ENCODE results near the gene HYLS1. TPM values are rescaled to one million over a fixed set of nuclear protein-coding genes. Genes with fewer than 3 reads are reported as not detected.
"Not testable (repeated sequence)": the region's sequence is repeated elsewhere in the genome, so short reads cannot be mapped to it uniquely, and the experiment has no call there.

HYLS1 gene, protein sequence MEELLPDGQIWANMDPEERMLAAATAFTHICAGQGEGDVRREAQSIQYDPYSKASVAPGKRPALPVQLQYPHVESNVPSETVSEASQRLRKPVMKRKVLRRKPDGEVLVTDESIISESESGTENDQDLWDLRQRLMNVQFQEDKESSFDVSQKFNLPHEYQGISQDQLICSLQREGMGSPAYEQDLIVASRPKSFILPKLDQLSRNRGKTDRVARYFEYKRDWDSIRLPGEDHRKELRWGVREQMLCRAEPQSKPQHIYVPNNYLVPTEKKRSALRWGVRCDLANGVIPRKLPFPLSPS
- 4.1 TPM for total RNA-seq

DNA sequence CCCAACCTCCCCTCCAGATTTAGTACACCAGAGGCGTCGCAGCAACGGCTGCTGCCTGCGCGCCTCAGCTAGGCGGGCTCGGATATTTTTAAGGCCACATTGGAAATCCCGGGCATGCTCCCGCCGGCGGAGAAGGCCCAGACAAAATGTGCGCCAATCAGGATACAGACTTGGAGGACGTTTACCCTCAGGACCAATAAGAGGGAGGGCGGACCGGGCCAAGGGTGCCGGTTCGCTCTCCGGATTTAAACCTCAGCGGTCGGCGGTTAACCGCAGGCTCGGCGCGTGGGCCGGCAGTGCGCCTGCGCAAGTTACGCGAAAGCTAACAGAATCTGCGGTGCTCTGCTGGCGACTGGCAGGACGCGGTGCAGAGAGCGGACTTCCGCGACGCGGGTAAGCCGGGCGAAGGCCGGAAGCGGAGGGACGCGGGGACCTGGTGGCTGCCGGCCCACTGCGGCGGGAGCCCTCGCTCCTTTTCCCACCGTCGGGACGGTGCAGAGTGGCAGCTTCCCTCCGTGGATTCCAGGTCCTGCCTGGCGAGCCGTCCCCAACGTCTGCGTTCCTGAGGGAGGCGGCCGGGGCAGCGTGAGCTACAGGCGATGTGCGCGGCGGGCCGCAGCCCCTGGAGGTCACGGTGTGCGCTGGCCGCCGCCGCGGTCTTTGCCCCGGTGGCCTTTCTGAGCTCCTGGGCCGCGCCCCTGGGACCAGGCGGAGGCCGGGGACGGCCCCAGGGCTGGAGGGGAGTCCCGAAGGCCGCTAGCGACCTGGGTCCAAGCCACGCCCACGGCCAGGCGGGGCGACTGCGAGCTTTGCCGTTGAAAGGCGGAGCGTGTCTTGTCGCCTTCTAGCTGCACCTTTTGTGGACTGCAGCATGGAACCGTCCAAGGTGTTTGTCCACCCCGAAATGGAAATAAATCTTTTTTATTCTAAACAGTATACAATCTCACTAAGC, at the start of gene HYLS1:
TSS of gene HYLS1 (plus strand) at position 296 of the 952 bp plus-strand sequence. CDS start 11,701 bp downstream, outside the sequence.
- peak; percentile 99 for ATAC-seq
- peak; percentile 95 for DNase-seq (ENCODE audit: low spot score)
- intact Hi-C loops (cut with DNase I), result loop anchor here (10.0 kb wide), 1 partner anchor 933 kb away; the partner anchor contains the start of gene CCDC15

DNA sequence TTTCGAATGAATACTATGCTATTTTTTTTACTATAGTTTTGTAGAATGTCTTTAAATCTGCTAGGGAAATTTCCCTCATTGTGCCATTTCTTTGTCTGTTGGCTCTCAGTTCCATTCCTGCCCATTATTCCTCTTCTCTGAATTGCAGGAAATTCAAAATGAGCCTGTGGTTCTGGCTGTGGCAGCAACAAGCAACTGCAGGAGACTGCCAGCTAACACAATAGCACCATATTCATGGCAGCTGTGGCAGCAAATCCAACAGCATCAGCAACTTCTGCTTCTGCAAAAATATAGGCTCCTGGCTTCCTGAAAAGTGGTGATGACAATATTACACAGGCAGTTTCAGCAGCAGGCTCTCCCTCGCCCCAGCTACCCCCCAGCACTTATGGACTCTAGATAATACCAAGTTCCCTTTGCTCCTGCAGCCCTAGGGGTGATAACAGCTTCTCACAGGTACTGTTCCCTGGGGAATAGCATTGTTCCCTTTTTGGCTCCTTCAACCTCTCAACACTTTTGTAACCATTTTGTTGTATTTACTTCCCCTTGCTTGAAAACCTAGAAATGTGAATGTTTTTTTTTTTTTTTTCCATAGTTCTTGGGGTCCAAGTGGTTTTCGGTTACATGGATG, 45.0 kb upstream of the HYLS1 start:
- intact Hi-C loops (cut with DNase I), result no loop called here
- DNase-seq (ENCODE audit: low spot score), result no peak
- no peak for ATAC-seq

DNA sequence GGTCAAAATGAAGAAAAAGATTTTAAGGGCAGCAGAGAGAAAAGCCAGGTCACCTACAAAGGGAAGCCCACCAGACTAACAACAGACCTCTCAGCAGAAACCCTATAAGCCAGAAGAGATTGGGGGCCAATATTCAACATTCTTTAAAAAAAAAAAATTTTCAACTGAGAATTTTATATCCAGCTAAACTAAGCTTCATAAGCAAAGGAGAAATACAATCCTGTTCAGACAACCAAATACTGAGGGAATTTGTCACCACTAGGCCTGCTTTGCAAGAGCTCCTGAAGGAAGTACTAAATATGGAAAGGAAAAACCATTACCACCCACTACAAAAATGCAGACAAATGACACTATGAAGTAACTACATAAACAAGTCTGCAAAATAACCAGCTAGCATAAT, 41.3 kb upstream of the HYLS1 start:
- intact Hi-C loops (cut with DNase I), result no loop called here
- DNase-seq (ENCODE audit: low spot score) (no peak), ATAC-seq (no peak)

DNA sequence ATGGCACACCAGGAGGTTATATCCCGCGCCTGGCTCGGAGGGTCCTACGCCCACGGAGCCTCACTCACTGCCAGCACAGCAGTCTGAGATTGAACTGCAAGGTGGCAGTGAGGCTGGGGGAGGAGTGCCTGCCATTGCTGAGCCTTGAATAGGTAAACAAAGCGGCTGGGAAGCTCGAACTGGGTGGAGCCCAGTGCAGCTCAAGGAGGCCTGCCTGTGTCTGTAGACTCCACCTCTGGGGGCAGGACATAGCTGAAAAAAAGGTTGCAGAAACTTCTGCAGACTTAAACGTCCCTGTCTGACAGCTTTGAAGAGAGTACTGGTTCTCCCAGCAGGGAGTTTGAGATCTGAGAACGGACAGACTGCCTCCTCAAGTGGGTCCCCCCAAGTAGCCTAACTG, 29.8 kb upstream of the HYLS1 start:
- DNase-seq (ENCODE audit: low spot score); intact Hi-C loops (cut with DNase I); ATAC-seq: not testable (repeated sequence)

DNA sequence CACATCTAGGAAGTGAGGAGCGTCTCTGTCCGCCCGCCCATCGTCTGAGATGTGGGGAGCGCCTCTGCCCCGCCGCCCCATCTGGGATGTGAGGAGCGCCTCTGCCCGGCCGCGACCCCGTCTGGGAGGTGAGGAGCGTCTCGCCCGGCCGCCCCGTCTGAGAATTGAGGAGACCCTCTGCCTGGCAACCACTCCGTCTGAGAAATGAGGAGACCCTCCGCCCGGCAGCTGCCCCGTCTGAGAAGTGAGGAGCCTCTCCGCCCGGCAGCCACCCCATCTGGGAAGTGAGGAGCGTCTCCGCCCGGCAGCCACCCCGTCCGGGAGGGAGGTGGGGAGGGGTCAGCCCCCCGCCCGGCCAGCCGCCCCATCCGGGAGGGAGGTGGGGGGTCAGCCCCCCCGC, 24.7 kb upstream of the HYLS1 start:
- ATAC-seq; intact Hi-C loops (cut with DNase I); DNase-seq (ENCODE audit: low spot score): not testable (repeated sequence)

DNA sequence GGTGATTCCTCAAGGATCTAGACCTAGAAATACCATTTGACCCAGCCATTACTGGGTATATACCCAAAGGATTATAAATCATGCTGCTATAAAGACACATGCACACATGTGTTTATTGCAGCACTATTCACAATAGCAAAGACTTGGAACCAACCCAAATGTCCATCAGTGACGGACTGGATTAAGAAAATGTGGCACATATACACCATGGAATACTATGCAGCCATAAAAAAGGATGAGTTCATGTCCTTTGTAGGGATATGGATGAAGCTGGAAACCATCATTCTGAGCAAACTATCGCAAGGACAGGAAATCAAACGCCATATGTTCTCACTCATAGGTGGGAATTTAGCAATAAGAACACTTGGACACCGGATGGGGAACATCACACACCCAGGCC, 22.1 kb upstream of the HYLS1 start:
- ATAC-seq; DNase-seq (ENCODE audit: low spot score); intact Hi-C loops (cut with DNase I): not testable (repeated sequence)

DNA sequence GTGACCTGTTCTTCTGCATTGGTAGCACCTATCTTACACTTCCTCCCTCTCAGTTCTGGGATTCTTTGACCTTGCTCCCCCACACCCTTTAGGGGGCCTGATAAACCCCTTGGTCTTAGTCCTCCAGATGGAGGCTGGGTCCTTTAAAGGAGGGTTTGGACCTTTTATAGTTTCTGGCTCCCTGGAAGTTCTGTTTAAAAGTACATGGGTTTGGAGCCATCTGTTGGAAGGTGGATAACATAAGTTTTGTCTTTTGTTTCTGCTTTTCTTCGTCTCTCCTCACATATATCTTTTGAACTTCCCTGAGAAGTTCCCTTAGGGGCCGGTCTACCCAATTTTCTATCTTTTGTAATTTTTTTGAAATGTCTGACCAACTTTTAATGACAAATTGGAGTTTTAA, 17.9 kb upstream of the HYLS1 start:
- DNase-seq (ENCODE audit: low spot score), result no peak
- no peak for ATAC-seq
- intact Hi-C loops (cut with DNase I), result no loop called here

DNA sequence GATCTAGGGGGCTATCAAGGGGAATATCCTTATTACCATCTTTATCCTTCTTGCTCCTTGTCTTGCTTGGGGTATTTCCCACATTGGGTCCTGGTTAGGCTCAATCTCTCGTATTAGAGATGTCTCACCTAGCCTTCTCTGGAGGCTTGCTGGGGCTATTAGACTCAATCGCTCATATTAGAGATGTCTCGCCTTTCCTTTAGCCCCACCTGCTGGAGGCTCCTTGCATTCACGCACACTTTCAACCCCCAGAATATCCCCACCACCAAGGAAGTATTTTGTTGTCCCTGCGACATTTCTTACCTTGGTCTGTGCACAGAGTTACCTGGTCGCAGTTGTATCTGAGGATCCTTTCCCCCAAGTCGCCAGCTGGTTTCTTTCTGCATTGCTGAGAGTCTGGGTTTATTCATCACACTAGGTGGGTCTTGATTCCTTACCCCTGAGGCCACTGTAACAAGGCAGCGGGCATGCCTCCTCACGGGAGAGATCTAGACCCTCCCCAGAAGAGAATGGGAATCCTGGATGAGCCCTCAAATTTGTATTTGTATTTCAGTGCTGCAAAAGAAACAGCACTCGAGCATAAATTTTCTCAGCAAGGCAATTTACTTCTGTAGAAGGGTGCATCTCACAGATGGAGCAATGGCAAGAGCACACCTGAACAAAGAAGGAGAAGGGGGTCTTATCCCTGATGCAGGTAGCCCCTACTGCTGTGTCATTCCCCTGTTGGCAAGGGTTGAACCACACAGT, 15.9 kb upstream of the HYLS1 start:
- intact Hi-C loops (cut with DNase I), result no loop called here
- no peak for DNase-seq (ENCODE audit: low spot score)
- no peak for ATAC-seq

DNA sequence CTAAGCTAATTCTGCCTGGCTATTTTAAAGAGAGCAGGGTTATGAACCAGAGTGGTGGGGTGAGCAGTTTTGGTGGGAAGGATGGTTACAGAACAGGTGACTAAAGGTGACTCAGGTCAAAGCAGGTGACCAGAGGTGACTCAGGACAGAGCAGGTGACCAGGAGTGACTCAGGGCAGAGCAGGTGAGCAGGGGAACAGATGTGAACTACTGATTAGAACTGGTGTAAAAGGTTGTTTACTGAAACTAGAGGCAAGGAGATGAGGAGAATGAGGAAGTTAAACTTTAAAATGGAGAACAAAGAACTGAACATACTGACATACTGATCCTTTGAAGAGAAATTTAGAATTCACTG, 15.4 kb upstream of the HYLS1 start:
- intact Hi-C loops (cut with DNase I), result no loop called here
- DNase-seq (ENCODE audit: low spot score), result no peak
- ATAC-seq, result no peak

DNA sequence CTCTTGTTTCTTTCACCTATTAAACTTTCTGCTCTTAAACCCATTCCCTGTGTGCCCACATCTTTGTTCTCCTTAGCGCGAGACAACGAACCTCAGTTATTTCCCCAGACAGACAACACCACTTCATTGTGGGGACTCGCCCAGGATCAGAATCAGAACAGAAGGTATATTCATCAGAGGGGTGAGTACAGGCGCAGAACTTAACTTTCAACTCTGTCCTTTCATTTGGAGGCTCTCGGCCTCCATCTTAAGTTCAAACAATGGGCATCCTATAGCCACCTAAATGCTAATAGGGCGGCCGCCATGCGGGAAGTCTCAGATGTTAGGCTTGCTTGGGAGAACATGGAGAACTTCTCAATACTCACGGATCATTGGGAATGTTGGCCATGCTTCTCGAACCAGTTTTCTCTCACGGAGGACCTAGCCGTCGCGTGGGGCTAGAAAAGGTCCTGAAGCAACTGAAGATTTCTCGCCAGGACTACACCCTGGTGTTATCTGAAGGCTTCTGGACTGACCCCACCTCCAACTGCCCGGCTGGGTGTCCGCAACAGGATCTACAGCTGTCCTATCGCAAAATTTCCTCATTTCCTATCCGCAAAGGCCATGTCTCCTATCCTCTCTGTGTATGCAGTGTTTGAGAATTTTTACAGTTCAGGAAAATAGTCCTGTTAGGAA, 13.4 kb upstream of the HYLS1 start:
- intact Hi-C loops (cut with DNase I), result no loop called here
- ATAC-seq (peak; percentile 10), DNase-seq (ENCODE audit: low spot score) (no peak)

DNA sequence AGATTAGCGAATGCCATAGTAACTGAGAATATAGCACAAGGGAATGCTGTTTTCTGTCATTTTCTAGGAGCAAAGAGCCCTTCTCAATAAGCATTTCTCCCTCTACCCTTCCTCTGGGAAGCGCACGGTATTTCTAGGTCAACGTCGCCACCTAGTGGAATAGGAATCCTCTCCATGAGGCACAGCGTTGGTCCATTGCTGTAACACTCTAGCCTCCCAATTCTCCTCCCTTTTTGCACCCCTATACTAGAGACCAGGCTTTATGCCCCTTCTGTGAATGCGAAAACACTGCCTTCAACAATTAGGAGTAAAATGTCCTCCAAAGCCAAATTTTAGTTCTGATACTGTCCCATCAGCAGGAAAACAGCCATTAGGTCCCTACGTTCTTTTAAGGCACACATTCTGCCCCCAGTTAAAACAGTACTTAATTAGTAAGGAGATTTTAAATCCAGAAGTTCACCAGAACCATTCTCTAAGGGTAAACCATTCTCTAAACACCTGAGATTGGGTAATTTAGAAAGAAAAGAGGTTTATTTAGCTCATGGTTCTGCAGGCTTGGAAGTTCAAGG, 12.8 kb upstream of the HYLS1 start:
- intact Hi-C loops (cut with DNase I), result no loop called here

DNA sequence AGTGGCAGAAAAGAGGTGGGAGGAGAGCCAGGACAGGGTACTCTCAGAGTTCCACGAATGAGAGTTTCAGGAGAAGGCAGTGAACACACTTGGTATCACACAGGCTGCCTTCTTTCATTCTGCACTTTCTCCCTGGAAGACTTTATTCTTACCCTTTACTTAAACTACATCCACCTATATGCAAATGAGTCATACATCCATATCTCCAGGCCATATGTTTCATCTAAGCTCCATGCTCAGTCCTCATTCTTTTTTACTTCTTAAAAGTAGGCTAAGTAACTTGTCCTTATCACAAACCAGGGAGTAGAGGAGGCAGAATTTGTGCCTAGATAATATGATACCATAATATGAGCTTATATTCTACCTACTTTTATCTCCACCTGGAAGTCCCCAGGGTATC, 6.2 kb upstream of the HYLS1 start:
- ATAC-seq (no peak), DNase-seq (ENCODE audit: low spot score) (no peak)
- intact Hi-C loops (cut with DNase I), result loop anchor here (10.0 kb wide), 1 partner anchor 926 kb away; the partner anchor contains the start of gene CCDC15

More for the DNA sequence above, 12.8 kb upstream of the HYLS1 start:
- peak; percentile 68 for DNase-seq (ENCODE audit: low spot score)
- peak; percentile 87 for ATAC-seq

DNA sequence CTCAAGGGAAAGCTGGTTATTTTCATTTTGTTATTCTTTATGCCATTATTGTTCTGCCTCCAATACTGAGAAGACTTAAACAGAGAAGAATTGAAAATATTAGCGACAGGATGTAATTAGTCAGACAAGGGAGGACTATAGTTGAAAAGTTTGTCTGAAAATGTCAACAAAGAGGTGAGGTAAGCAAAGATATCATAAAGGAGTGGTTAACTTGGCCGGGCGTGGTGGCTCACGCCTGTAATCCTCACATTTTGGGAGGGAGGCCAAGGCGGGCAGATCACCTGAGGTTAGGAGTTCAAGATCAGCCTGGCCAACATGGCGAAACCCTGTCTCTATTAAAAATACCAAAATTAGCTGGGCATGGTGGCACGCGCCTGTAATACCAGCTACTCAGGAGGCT, 4.1 kb upstream of the HYLS1 start:
- intact Hi-C loops (cut with DNase I), result loop anchor here (10.0 kb wide), 1 partner anchor 929 kb away; the partner anchor contains the start of gene CCDC15
- ATAC-seq (no peak), DNase-seq (ENCODE audit: low spot score) (no peak)

DNA sequence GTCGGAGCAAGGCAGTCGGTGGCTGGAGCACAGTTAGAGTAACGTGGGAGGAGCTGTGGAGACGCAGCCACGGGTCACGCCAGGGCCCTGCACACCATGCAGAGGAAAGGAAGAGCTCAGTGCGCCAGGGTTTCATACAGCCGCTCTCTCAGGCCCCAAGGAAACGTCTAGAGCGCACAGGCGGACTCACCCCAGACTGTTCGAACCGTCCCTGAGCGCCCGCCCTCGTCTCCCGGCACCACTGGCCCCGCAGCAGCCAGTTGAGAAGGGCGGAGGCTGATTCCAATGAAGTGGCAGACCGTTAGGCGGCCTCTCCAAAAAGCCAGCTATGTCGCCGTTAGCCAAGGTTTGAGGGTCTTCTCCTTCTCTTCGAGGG, 483 bp upstream of the HYLS1 start:
- DNase-seq (ENCODE audit: low spot score), result peak; percentile 70
- intact Hi-C loops (cut with DNase I), result loop anchor here (10.0 kb wide), 1 partner anchor 932 kb away; the partner anchor contains the start of gene CCDC15
- peak; percentile 79 for ATAC-seq

DNA sequence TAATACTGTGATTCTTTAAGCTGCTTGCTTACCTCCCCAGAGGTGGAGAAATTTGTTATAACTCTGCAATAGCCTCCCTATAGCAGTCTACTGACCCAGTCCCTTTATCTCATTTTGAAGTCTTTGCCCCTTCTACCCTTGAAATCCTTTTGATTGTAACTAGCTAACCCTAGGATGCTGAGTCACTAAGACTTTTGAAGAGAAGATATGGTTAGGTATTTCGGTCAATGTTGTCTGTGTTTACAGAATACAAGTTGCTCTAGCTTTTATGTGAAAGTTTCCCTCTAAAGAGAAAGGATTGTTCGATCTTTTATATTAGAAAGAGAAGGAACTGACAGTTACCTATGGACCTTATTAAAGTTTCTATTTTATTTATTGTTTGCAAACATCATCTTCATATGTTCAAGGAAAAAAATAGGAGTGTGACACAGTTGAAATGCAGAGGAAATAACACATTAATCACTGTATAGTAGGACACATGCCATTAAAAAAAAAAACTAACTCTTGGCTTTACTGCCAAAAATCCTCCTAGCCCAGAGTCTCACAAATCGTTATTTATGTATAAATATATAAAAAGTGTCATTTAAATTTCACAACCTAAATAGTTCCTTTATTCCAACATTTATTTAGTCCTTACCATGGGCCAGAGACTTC, 3.1 kb downstream of the HYLS1 start:
- no peak for DNase-seq (ENCODE audit: low spot score)
- ATAC-seq, result no peak
- intact Hi-C loops (cut with DNase I), result no loop called here

DNA sequence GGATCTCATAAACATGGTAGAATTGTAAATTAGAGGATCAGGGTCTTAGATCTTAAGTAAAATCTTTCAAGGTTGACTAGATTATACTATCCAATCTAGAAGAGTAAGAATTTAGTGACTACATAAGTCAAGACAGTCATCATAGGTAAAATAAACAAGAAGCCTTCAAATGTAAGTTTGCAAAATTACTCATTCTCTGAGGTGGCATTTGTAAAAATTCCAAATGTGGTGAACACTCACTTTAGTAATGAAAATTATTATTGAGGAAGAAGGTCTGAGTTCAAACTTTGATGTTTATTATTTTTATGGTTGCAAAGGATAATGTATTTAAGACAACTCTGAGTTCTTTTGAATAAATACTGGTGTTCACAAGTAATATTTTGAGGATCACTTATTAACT, 4.6 kb downstream of the HYLS1 start:
- DNase-seq (ENCODE audit: low spot score), result no peak
- no peak for ATAC-seq
- intact Hi-C loops (cut with DNase I), result no loop called here

DNA sequence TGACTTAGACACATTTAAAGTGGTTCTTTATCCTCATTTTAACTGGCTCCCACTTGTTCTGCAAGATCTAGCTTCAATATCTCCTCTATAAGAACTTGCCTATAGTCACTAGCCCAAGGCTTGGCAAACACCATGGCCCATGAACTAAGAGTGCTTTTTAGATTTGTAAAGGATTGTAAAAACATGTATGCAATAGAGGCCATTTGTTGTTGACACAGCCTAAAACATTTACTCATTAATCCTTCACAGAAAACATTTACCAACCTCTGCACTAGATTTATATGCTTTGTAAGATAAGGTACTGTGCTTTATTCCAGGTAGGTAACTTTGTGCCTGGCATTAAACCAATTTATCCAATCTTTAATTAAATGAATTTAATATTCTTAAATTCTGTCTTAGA, 5.5 kb downstream of the HYLS1 start:
- DNase-seq (ENCODE audit: low spot score), result no peak
- intact Hi-C loops (cut with DNase I), result no loop called here
- ATAC-seq, result no peak
